H9 (cell line): Measurements from ENCODE around the gene SMR3A. TPM values are rescaled to one million over a fixed set of nuclear protein-coding genes. Genes with fewer than 3 reads are reported as not detected.

Source experiments
- DNase-seq: peaks from one replicate; pipeline ENCODE4 v3.0.0-alpha.2; 2017
- H2AFZ ChIP-seq: one replicate; pipeline ENCODE4 v1.6.1; 2013; ENCODE audit warnings: mild to moderate bottlenecking, low read length, control low read depth, moderate library complexity
- H2AK5ac ChIP-seq: 2 replicates; pipeline ENCODE4 v1.6.1; 2013; ENCODE audit warnings: low read length, control low read depth, mixed read lengths; ENCODE audit not compliant: insufficient read length
- H2BK120ac ChIP-seq: one replicate; pipeline ENCODE4 v1.6.1; 2013; ENCODE audit warnings: low read depth, mild to moderate bottlenecking, low read length, control low read depth, inconsistent platforms; ENCODE audit not compliant: poor library complexity, severe bottlenecking
- H2BK12ac ChIP-seq: 2 replicates; pipeline ENCODE4 v1.6.1; 2013; ENCODE audit warnings: low read length, control low read depth, mixed read lengths, low read depth; ENCODE audit not compliant: insufficient read length
- H2BK15ac ChIP-seq: 2 replicates; pipeline ENCODE4 v1.6.1; 2013; ENCODE audit warnings: low read depth, low read length, control low read depth
- H2BK20ac ChIP-seq: one replicate; pipeline ENCODE4 v1.6.1; 2013; ENCODE audit warnings: low read depth, mild to moderate bottlenecking, low read length, control low read depth, inconsistent platforms; ENCODE audit not compliant: poor library complexity, severe bottlenecking
- H2BK5ac ChIP-seq: 2 replicates; pipeline ENCODE4 v1.6.1; 2013; ENCODE audit warnings: low read length, control low read depth, mixed read lengths; ENCODE audit not compliant: insufficient read length
- H3K14ac ChIP-seq: 2 replicates; pipeline ENCODE4 v1.6.1; 2013; ENCODE audit warnings: low read length, control low read depth; ENCODE audit not compliant: insufficient read depth
- H3K18ac ChIP-seq: 2 replicates; pipeline ENCODE4 v1.6.1; 2013; ENCODE audit warnings: low read depth, mild to moderate bottlenecking, mixed read lengths, low read length, control low read depth; ENCODE audit not compliant: insufficient read length
- H3K23ac ChIP-seq: 2 replicates; pipeline ENCODE4 v1.6.1; 2013; ENCODE audit warnings: low read length, control low read depth, mixed read lengths, low read depth; ENCODE audit not compliant: insufficient read length
- H3K23me2 ChIP-seq: 2 replicates; pipeline ENCODE4 v1.6.1; 2013; ENCODE audit warnings: low read depth, mild to moderate bottlenecking, mixed read lengths, low read length, control low read depth; ENCODE audit not compliant: insufficient read length, poor library complexity, severe bottlenecking
- H3K27ac ChIP-seq: 2 replicates; pipeline ENCODE4 v1.5.1; 2013; ENCODE audit warnings: low read length, control low read depth, mixed read lengths, low read depth; ENCODE audit not compliant: insufficient read length
- H3K27me3 ChIP-seq: 2 replicates; pipeline ENCODE4 v1.6.1; 2013; ENCODE audit warnings: low read length, control low read depth, inconsistent platforms; ENCODE audit not compliant: insufficient read depth
- H3K4ac ChIP-seq: 2 replicates; pipeline ENCODE4 v1.6.1; 2013; ENCODE audit warnings: low read depth, mild to moderate bottlenecking, control low read depth, inconsistent platforms, low read length, moderate library complexity
- H3K4me1 ChIP-seq: 2 replicates; pipeline ENCODE4 v1.6.1; 2013; ENCODE audit warnings: low read length, control low read depth, inconsistent platforms; ENCODE audit not compliant: insufficient read depth
- H3K4me2 ChIP-seq: 2 replicates; pipeline ENCODE4 v1.6.1; 2013; ENCODE audit warnings: low read length, control low read depth, mixed read lengths; ENCODE audit not compliant: insufficient read length, insufficient read depth
- H3K56ac ChIP-seq: 2 replicates; pipeline ENCODE4 v1.6.1; 2013; ENCODE audit warnings: low read depth, mild to moderate bottlenecking, mixed read lengths, low read length, control low read depth; ENCODE audit not compliant: insufficient read length
- H3K79me1 ChIP-seq: 2 replicates; pipeline ENCODE4 v1.6.1; 2013; ENCODE audit warnings: low read depth, mild to moderate bottlenecking, moderate library complexity, low read length, control low read depth, inconsistent platforms; ENCODE audit not compliant: insufficient read depth, poor library complexity, severe bottlenecking
- H3K79me2 ChIP-seq: 2 replicates; pipeline ENCODE4 v1.6.1; 2013; ENCODE audit warnings: low read length, control low read depth, inconsistent platforms; ENCODE audit not compliant: insufficient read depth
- H3K9ac ChIP-seq: 2 replicates; pipeline ENCODE4 v1.6.1; 2013; ENCODE audit warnings: low read length, control low read depth, mixed read lengths; ENCODE audit not compliant: insufficient read length; ENCODE audit errors: extremely low read depth
- H3K9me3 ChIP-seq: one replicate; pipeline ENCODE4 v1.6.1; 2013; ENCODE audit warnings: low read depth, low read length, inconsistent platforms; ENCODE audit not compliant: control insufficient read depth
- H3T11ph ChIP-seq: one replicate; pipeline ENCODE4 v1.6.1; 2013; ENCODE audit warnings: mild to moderate bottlenecking, low read length, control low read depth, inconsistent platforms
- H4K20me1 ChIP-seq: one replicate; pipeline ENCODE4 v1.6.1; 2013; ENCODE audit not compliant: control insufficient read depth, insufficient read length, insufficient read depth
- H4K5ac ChIP-seq: 2 replicates; pipeline ENCODE4 v1.6.1; 2013; ENCODE audit warnings: low read depth, mild to moderate bottlenecking, mixed read lengths, low read length, control low read depth; ENCODE audit not compliant: insufficient read length
- H4K8ac ChIP-seq: replicated peaks from 2 replicates; pipeline ENCODE4 v1.6.1; 2013; ENCODE audit warnings: low read length, control low read depth, mixed read lengths, low read depth; ENCODE audit not compliant: insufficient read length
- H4K91ac ChIP-seq: 2 replicates; pipeline ENCODE4 v1.6.1; 2013; ENCODE audit warnings: low read depth, mild to moderate bottlenecking, moderate library complexity, mixed read lengths, low read length, control low read depth; ENCODE audit not compliant: insufficient read length
- H3K27ac Mint-ChIP-seq, 3 experiments: 2 replicates in 2 of 3; 3 replicates in 1 of 3; pipeline ENCODE4 v1.8.0; 2020 to 2021; ENCODE audit warnings: mixed read lengths in 3 of 3, mild to moderate bottlenecking in 1 of 3, moderate library complexity in 1 of 3
- H3K27me3 Mint-ChIP-seq: 2 replicates; pipeline ENCODE4 v1.8.0; 2021; ENCODE audit warnings: low read depth, mild to moderate bottlenecking, moderate library complexity, mixed read lengths
- H3K36me3 Mint-ChIP-seq, 3 experiments: 2 replicates in 2 of 3; 3 replicates in 1 of 3; pipeline ENCODE4 v1.8.0; 2020 to 2021; ENCODE audit warnings: low read depth in 3 of 3, mixed read lengths in 3 of 3; ENCODE audit not compliant: insufficient read depth in 1 of 3
- H3K4me1 Mint-ChIP-seq, 2 experiments: 2 replicates each; pipeline ENCODE4 v1.8.0; 2020; ENCODE audit warnings: mixed read lengths in 2 of 2
- H3K4me3 Mint-ChIP-seq, 2 experiments: 2 replicates in 1 of 2; 3 replicates in 1 of 2; pipeline ENCODE4 v1.8.0; 2020 to 2021; ENCODE audit warnings: mild to moderate bottlenecking in 2 of 2, mixed read lengths in 2 of 2, moderate library complexity in 1 of 2
- H3K9me3 Mint-ChIP-seq, 2 experiments: 2 replicates in 1 of 2; 3 replicates in 1 of 2; pipeline ENCODE4 v1.8.0; 2020; ENCODE audit warnings: mild to moderate bottlenecking in 2 of 2, mixed read lengths in 2 of 2, moderate library complexity in 1 of 2
- WGBS: extraction: QIAGEN DNeasy Blood & Tissue Kit; methylation state at CpG from one replicate; pipeline ENCODE4 v1.1.7; 2013; ENCODE audit warnings: missing lambda C conversion rate, low lambda C conversion rate, mixed read lengths; ENCODE audit not compliant: insufficient read length; ENCODE audit errors: extremely low coverage; 5-methylcytosine and 5-hydroxymethylcytosine counted together
- total RNA-seq: library from RNA; stranded (reverse); gene quantifications from 2 replicates; pipeline ENCODE4 v1.2.1, GENCODE V29; 2021
- TF ChIP-seq, protein P1 (sequence below): fragments of 200-600 bp; sonication (generic); conservative IDR thresholded peaks from 3 replicates; pipeline ENCODE4 v1.8.0; 2021; ENCODE audit warnings: antibody characterized with exemption, mild to moderate bottlenecking

SMR3A gene
- total RNA-seq, 1 experiment from 2014 or later: not detected

DNA sequence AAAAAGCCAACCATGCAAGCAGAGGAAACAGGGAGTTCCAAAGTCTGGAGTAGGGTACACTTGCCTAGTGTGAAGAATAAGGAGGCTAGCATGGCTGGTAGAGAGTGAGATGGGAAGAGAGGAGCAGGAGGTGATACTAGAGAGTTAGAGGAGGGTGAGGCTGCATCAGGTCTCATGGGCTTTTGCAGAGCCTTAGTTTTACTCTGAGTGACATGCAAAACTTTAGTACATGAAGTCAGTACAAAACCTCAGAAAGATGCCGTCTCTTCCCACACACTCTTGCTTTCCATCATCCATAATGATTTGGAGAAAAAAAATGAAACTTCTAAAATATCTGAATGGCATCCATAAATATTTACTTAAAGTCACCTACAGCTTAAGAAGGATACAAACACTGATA lies 42.2 kb downstream of the SMR3A start:
- Histone ChIP-seq H3K23ac (no peak overlapping the region), H4K8ac (no peak overlapping the region), H3K18ac (no peak overlapping the region), H2BK120ac (no peak overlapping the region), H3K23me2 (no peaks in the 10 kb centered on the region), H2BK5ac (no peak overlapping the region), H3K4me2 (no peak overlapping the region), H2BK12ac (no peak overlapping the region), H3K14ac (no peak overlapping the region), H3K9ac (no peak overlapping the region), H2BK15ac (no peak overlapping the region), H3K79me2 (no peaks in the 10 kb centered on the region; the same call in 1 of the 2 replicates), H3K27ac (no peak overlapping the region), H3K56ac (no peak overlapping the region), H2AFZ (no peak overlapping the region), H3T11ph (no peak overlapping the region), H3K79me1 (no peaks in the 10 kb centered on the region), H4K20me1 (no peaks in the 10 kb centered on the region), H2BK20ac (no peak overlapping the region), H4K91ac (no peak overlapping the region), H3K4me1 (no peaks in the 10 kb centered on the region), H3K4ac (no peak overlapping the region), H2AK5ac (no peak overlapping the region), H4K5ac (no peak overlapping the region), H3K9me3 (no peaks in the 10 kb centered on the region), H3K27me3 (no peaks in the 10 kb centered on the region)
- H3K36me3 Mint-ChIP-seq: no peaks in the 10 kb centered on the region
- H3K27ac Mint-ChIP-seq: no peak overlapping the region; a peak in 1 of 7 replicates
- no peak overlapping the region for H3K4me3 Mint-ChIP-seq
- H3K4me1 Mint-ChIP-seq: no peaks in the 10 kb centered on the region
- TF ChIP-seq, protein P1, sequence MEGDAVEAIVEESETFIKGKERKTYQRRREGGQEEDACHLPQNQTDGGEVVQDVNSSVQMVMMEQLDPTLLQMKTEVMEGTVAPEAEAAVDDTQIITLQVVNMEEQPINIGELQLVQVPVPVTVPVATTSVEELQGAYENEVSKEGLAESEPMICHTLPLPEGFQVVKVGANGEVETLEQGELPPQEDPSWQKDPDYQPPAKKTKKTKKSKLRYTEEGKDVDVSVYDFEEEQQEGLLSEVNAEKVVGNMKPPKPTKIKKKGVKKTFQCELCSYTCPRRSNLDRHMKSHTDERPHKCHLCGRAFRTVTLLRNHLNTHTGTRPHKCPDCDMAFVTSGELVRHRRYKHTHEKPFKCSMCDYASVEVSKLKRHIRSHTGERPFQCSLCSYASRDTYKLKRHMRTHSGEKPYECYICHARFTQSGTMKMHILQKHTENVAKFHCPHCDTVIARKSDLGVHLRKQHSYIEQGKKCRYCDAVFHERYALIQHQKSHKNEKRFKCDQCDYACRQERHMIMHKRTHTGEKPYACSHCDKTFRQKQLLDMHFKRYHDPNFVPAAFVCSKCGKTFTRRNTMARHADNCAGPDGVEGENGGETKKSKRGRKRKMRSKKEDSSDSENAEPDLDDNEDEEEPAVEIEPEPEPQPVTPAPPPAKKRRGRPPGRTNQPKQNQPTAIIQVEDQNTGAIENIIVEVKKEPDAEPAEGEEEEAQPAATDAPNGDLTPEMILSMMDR: no peak
- no peak for DNase-seq
- no peaks in the 10 kb centered on the region for H3K27me3 Mint-ChIP-seq
- no peaks in the 10 kb centered on the region for H3K9me3 Mint-ChIP-seq
- WGBS: no CpG with 5 or more reads among the region's 1 CpG
